Activated T-cell treated with anti-CD3 and anti-CD28 coated beads, Interleukin-2, amount 50 U/mL, for 48 hours (primary cell): ENCODE data around the gene CD84.
A peak's percentile ranks its signal among the peaks of the same experiment; 100 is the strongest.

Experiments
- DNase-seq, 2 experiments: peaks; one replicate each; pipeline ENCODE4 v3.0.0-alpha.2; 2020

The CD84 gene, protein sequence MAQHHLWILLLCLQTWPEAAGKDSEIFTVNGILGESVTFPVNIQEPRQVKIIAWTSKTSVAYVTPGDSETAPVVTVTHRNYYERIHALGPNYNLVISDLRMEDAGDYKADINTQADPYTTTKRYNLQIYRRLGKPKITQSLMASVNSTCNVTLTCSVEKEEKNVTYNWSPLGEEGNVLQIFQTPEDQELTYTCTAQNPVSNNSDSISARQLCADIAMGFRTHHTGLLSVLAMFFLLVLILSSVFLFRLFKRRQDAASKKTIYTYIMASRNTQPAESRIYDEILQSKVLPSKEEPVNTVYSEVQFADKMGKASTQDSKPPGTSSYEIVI

DNA sequence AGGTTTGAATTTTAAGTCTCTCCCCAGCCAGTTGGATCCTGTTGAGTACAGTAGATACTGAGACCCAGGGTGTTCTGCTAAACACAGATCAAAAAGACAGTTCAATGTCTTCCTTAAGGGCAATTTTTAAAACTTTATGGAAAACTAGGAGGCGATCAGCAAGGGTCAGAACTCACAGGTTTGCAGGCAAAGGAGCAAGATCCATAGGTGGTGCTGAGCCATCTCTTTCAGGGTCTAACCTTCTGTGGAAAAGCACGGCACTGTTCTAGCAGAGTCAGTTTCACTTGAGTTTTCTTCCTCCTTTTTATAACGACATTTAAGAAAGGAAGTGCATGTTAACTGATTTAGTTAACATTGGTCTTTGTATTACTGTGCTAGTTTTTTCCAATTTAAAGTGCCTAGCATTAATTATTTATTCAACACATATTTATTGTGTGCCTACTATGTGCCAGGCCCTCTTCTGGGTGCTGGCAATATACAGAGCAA is at the start of gene CD84:
Gene CD84 (minus strand): TSS at position 281 of the 486 bp plus-strand sequence. CDS start 59 bp downstream, at position 222.
- no peak for DNase-seq

DNA sequence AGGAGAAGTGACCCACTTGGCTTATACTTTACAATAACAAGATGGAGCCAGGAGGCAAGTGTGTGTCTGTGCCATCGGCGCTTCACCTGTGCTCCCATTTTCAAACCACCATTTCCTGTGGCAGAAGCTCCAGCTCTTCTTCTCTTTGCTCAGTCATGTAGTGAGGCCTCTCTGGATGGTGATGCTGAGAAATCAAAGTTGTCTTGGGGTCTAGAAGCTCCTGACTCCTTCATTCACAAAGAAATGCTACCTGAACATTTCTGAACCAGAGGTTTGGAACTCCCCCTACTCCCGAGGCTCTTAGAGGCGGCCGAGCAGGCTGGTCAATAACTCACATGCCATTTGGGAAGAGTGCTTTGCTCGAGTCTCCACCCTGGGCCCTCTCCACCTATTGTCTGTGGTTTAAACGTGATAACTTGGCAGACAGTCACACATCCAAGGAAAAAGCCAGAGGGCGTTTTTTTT is 49.5 kb upstream of the CD84 start:
- no peak for DNase-seq

DNA sequence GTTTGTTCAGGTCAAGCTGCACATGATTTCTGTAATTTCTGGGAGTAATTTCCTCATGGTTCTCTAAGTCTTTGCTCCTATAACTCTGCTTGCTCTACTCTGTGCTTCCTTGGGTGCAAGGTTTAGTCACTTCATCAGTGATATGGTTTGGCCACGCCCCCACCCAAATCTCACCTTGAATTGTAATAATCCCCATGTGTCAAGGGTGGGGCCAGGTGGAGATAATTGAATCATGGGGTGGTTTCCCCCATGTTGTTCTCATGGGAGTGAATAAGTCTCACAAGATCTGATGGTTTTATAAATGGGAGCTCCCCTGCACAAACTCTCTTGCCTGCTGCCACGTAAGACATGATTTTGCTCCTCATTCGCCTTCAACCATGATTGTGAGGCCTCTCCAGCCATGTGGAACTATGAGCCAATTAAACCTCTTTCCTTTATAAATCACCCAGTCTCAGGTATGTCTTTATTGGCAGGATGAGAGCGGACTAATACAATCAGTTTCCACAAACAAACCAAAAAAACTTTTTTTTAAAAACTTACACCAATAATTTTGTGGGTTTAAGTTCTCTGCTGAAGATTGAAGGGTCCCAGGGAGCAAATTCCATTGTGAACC is 48.5 kb upstream of the CD84 start:
- peak; percentile 72 to 75 for DNase-seq

DNA sequence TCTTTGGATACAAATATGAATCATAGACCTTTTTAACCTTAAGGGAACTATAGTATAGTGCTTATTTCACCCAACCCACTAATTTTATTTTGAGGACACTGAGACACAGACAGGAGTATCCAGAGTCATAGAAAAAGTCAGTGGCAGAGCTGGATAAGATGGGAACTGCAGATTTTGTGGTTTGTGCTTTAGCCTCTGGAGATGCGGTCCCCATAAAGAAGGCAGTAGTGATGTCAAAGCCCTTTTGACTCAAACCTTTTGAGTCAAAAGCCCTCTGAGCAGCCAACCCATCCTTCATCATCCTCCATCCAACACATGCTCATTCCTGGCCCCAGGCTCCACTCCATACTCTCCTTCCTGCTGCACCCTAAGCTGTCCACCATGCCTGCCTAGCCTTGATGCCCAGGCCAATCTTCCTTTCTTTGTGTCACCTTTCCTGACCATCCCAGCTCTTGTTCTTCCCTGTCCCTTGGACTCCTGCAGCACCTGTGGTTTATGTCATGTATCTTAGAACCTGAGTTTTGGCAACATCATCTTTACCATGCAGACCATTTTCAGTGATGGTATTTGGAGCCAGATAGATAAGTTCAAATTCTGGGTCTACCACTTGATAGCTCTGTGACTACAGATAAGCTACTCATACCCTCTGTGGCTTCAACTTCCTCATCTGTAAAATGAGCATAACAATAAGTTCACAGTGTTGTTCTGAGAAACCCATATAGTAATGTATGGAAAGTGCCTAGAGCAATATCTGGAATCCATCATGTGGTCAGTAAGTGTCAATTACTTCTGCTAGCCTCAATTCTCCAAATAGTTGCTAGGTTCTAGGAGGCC is 47.4 kb upstream of the CD84 start:
- DNase-seq = peak in 1 of 2 experiments; percentile 44

DNA sequence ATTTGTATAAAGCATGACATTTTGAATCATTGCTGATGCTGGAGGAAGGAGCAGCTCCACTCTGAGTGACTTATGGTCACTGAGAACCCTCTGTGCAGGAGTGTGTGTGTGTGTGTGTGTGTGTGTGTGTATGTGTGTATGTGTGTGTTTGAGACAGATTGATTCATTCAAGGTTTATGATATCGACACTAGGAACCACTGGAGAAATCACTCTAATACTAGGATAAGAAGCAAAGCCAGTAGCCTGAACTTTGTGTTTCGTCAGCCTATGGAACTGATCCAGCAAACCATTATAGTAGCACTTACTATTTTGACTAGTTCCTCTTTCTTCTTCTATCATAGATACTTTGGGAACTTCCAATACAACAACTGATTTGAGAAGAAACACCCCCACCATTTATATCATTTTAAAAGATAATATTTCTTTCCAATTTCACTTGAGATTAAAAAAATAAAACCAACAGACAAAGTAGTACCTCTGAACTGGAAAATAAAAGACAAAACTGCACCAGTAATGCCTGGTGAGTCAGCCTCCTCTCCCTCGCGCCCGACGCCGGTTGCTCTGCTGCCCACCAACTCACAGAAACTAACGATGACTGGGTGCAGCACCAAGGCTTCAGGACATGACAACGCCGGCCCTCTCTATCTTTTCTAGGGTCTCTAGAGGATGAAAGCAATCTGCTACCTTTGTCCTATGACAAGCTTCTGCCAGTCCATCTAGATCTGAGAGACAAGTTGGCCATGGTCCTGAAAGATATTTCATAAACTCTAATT is 46.6 kb upstream of the CD84 start:
- peak; percentile 76 to 82 for DNase-seq

DNA sequence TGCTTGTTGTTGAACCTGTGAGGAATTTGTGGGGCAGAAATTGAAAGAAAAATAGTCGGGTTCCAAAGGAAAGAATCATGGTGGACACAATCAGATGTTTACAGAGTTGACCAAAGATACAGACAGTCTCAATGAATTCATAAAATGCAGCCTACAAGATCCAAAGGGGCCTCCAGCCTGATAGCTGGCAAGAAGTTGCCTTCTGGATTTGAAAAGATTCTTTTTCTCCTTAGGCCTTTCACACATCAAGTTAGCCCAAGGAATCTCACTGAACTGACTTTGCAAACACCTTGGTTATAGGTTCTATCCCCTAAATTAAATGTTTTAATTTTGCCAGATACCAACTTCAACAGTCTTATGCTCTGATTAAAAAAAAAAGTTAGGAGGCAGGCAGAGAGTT is 46.0 kb upstream of the CD84 start:
- no peak for DNase-seq

DNA sequence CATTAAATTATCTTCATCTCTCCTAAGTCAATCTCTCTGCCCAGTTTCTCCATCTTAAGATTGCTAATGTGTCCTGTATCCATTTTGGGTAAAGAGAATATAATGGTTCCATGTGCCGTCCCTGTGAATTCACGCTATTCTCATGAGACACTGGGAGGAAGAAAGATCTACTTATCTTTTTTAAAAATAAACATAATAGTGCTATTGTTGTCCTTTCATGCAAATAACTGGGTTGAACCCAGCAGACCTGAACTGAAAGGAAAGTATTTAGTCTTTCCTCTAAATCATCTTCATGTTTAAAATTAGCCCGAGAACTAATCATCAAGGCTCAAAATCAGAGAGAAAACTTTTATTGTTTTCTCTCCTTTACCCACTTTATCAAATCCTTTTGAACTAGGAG is 45.2 kb upstream of the CD84 start:
- no peak for DNase-seq

DNA sequence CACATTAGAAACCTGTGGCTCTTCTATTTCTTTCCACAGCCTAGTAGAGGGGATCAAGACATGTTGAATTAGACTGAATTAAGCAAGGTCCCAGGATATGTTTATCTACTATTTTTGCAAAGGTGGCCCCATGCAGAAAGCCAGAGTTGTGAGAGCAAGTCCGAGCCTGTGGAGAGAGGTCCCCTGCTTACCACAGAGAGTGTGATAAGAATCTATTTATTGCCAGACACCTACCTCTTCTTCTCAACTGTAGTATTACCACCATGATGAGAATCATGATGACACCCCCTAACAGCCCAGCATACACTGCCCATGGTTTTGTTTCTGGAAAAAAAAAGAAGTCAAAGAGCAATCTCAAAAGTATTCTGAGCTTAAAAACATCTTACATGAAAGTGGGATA is 44.6 kb upstream of the CD84 start:
- DNase-seq = peak in 1 of 2 experiments; percentile 48

DNA sequence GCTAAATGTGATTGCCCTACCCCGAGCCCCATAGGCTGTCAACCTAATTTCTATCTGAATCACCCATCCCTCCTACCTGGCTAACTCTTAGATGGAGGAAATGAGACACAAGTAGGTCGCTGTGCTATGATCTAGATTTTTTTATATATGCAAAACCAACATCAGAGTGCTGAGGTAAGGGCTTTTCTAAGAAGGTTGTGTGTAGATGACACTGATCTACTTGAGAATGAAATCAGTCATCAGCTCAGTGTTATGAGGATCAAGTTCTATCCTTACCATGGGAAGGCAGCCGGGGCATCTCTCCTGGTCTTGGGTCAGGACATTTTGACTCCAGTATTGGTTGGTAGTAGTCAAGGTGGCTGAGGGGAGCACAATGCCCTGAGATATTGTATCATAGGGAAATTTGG is 43.9 kb upstream of the CD84 start:
- peak; percentile 66 to 68 for DNase-seq

DNA sequence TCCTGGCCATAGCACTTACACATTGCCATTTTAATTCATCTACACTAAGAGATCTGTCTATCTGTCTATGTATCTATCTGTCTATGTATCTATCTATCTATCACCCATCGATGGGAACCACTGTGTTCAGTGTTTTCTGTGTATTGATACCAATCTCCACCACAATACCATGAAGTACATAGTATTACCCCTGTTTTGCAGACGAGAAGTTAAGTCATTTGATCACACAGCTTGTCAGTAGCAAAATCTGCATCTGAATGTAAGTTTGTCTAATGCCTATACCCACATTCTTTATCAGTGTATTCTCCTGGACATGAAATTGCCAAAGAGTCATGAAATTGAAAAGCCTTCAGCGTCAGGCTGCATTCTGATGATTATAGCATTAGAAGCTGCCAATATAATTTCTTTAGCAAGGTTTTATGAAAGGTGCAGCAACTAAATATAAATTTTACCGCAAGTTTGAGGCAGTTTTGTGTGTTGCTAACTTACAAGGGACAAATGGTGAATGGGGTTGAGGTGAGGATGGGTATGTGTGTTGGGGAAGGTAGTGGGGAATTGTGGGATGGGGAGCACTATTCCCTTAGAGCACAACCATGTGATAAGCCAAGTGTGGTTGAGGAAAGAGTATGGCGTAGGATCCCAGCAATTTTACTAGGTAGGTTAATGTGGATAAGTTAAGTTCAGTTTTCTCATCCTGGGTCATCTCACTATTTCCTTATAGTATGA is 43.4 kb upstream of the CD84 start:
- no peak for DNase-seq

DNA sequence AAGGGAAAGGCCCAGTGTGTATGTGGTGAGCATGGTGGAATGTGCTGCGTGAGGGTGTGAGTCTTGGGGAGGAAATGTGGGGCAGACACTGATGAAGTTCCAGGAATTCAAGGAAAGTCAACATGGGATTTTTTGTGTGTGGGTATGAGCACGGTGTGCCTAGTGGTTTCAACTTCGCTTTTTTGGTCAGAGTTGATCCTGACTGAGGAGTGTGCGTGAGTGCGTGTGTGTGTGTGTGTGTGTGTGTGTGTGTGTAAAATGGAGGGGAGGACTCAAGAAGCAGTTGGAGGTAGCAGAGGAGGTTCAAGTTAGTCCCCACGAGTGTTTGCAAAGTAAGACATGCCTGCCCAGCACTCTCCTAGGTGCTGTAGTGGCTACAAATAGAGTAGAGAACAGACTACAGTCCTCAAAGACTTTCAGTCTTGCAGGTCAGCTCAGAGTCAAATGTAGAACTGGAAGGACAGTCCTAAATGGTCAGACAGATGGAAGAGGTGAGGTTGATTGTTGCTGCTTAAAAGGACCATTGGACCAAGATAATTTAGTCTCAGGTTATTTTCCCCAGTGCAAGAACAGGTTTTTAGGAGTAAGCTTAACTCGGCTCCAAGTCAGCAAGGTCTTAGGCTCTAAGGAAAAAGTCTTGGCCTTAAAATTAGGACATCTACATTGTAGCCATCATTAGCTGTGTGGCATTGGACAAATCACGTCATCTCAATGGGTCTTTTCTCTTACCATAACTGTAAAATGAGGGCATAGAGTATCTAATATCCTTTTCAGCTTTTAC is 42.5 kb upstream of the CD84 start:
- no peak for DNase-seq

DNA sequence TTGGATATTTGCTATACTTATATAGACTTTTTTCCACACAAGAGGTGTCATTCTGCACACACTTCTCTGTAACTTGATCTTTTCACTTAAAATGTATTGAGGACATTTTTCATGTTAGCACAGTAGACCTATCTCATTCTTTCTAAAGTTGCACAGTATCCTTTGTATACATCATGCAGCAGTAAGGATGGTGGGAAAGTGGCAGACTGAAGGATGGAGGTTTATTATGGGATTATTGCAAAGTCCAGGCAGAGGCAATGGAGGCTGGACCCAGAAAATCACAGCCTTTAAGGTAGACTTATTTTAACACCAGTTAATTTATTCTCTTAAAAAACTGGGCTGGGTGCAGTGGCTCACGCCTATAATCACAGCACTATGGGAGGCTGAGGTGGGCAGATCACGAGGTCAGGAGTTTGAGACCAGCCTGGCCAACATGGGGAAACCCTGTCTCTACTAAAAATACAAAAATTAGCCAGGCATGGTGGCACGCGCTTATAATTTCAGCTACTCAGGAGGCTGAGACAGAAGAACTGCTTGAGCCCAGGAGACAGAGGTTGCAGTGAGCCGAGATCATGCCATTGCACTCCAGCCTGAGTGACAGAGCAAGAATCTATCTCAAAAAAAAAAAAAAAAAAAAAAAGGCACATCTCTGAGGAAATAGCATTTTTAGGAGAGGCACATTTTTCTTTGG is 41.8 kb upstream of the CD84 start:
- DNase-seq = no peak

DNA sequence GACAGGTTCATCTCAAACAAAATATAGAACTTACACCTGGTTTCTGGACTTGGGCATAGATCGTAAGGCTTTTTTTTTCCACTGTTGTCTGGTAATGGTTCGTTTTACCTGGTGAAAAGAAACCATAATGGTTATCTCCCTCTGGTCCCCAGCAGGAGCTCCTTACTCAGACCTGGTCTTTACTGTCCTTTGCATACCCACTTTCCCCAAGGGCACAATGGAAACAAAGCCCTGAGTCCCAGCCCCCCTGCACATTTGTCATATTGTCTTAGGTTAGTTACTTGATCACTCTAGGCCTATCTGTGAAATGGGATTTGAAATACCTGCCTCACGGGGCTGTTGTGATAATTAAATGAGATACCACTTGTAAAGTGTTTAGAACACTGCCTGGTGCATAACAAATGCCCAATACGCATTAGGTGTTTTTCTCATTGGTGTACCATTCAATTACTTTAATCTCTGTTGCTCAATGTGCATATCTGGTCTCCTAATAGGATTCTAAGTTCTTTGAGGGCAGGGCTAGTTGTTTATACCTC is 40.5 kb upstream of the CD84 start:
- DNase-seq = no peak

DNA sequence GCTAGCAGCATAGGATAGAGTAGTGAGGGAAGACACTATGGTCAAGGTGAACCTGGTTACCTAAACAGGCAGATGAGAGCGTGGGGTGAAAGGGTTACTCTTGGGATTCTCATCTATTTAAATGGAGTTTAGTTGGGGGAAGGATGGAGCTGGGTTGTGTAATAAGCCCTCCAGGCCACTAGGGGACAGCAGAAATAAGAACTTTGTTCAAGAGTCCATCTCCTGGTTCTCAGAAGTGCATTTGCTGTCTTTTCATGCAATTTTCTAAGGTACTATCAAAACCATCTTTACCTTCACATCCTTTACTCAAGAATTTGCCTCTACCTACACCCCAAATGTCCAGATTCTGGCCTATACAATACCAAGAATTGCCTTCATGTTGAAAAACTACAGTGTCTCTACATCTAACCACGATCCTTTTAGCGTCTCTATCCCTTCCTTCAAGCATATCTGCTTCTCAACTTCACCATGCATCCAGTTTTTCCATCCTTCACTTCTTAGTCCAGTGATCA is 39.5 kb upstream of the CD84 start:
- no peak for DNase-seq

DNA sequence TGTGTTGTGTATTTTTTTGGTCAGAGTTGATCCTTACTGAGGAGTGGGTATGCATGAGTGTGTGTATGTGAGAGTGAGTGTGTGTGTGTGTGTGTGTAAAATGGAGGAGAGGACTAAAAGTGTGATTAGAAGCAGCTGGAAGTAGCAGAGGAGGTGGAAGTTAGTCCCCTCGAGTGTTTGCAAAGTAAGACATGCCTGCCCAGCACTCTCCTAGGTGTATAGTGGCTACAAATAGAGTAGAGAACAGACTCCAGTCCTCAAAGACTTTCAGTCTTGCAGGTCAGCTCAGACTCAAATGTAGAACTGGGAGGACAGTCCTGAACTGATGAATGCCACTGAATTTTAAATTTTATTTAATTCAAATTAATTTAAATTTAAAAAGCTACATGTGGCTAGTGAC is 39.0 kb upstream of the CD84 start:
- DNase-seq = no peak

DNA sequence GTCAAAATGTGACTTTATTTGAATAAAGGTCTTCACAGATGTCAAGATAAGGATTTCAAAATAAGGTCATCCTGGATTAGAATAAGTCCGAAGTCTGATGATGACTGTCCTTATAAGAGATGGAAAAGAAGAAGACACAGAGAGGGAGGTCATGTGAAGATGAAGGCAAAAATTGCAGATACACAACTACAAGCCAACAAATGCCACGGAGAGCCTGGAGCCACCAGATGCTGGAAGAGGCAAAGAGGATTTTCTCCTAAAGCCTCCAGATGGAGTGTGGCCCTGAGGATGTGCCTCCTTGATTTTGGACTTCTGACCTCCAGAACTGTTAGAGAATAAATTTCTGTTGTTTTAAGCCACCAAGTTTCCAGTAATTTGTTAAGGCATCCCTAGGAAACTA is 36.4 kb upstream of the CD84 start:
- DNase-seq = no peak

DNA sequence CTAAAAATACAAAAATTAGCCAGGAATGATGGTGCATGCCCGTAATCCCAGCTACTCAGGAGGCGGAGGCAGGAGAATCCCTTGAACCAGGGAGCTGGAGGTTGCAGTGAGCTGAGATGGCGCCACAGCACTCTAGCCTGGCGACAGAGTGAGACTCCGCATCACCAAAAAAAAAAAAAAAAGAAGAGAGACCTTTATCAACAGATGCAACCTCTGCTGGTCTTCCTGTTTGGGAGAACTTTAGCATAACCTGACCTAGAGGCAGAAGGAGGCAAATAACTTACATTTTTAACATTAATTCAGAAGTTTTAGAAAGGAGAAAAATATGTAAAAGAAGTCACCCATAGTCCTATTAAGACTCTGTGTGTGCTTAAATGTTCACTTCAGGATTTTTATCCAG is 35.1 kb upstream of the CD84 start:
- DNase-seq = no peak

DNA sequence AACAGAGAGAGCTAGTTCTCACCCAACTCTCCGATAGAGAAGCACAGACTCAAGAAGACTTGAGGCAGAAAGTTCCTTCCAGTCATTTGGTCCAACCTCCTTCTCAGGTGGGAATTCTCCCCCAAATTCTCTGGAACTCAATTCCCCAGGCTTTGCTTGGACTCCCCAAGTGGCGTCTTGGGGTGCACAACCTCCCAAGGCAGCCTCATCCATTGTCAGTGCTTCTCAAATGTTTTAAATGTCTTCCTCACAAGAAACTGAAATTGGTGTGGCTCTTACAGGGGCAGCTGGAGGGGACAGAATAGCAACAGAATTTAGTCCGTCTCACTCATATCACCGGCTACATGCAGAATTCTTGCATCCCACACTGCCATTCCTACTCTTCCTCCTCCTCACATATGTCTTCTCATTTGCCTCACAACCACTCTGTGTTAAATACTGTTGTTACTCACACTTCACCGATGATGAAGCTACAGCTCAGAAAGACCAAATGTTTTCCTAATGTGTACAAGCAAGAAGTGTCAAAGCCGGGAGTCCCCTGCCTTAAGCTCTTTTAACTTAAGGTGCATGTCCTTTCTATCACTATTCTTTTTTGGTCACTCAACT is 33.4 kb upstream of the CD84 start:
- DNase-seq = no peak

DNA sequence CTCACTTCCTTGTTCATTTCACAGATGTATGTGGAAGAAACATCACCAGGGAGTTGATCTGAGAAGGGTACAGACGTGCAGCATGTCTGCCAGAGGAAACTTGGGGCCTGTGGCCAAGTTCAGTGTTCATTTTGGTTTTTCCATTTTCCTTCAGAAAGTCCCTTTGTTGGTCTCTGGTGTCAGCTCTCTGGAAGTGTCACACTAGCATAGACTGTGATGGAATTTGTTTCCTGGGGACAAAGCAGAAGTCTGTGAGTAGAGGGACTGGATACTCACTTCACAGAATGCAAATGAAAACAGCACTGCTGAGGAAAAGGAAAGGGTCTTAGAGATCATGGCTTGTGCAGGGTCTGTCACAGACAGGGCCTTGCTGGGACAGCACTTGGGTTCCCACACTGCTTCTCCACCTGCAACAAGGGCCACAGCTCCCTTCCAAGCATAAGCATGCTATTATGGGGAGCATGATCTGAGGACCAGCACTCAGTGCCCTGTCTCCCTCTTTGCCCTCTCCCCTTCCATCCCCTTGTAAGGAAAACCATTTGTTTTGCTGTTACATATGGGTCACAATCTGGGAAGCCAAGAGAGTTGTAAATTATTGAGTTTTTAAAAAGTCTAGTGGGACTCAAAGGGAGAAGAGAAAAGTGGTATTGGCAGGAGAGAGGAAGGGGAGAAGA is 31.4 kb upstream of the CD84 start:
- DNase-seq = no peak
